RWPE2 (cell line): ENCODE data around the gene TICAM2.

Experiments used
- ATAC-seq: fragments of 200-7000 bp; cut with Tn5 transposase; 3 replicates; pipeline ENCODE4 v1.9.1; 2021; ENCODE audit warnings: low read depth
- DNase-seq: peaks from one replicate; pipeline ENCODE4 v3.0.0-alpha.2; 2020; ENCODE audit warnings: low spot score
- H3K27ac ChIP-seq: fragments of 450-650 bp; 2 replicates; pipeline ENCODE4 v1.5.1; 2017; ENCODE audit warnings: mild to moderate bottlenecking; ENCODE audit not compliant: poor library complexity, severe bottlenecking
- H3K27me3 ChIP-seq: fragments of 250-450 bp; sonication (Bioruptor Pico); 2 replicates; pipeline ENCODE4 v1.5.1; 2021; ENCODE audit warnings: mild to moderate bottlenecking, moderate library complexity; ENCODE audit not compliant: insufficient read depth, poor library complexity, severe bottlenecking
- H3K36me3 ChIP-seq: fragments of 250-450 bp; sonication (Bioruptor Pico); 2 replicates; pipeline ENCODE4 v1.5.1; 2020; ENCODE audit warnings: low read depth, mild to moderate bottlenecking, moderate library complexity
- H3K4me1 ChIP-seq: fragments of 250-450 bp; sonication (Bioruptor Pico); 2 replicates; pipeline ENCODE4 v1.5.1; 2021; ENCODE audit warnings: mild to moderate bottlenecking, moderate library complexity; ENCODE audit not compliant: insufficient read depth, poor library complexity, severe bottlenecking
- H3K4me3 ChIP-seq: fragments of 250-450 bp; sonication (Bioruptor Pico); 2 replicates; pipeline ENCODE4 v1.5.1; 2021; ENCODE audit warnings: mild to moderate bottlenecking, moderate library complexity; ENCODE audit not compliant: severe bottlenecking
- H3K9me3 ChIP-seq: fragments of 250-450 bp; sonication (Bioruptor Pico); 2 replicates; pipeline ENCODE4 v1.5.1; 2021; ENCODE audit warnings: mild to moderate bottlenecking, moderate library complexity; ENCODE audit not compliant: severe bottlenecking
- TF ChIP-seq, protein P1 (sequence below): fragments of 450-650 bp; IDR thresholded peaks from one replicate; pipeline ENCODE4 v1.5.1; 2017; ENCODE audit warnings: mild to moderate bottlenecking, moderate library complexity; ENCODE audit not compliant: poor library complexity, severe bottlenecking

The TICAM2 gene

DNA sequence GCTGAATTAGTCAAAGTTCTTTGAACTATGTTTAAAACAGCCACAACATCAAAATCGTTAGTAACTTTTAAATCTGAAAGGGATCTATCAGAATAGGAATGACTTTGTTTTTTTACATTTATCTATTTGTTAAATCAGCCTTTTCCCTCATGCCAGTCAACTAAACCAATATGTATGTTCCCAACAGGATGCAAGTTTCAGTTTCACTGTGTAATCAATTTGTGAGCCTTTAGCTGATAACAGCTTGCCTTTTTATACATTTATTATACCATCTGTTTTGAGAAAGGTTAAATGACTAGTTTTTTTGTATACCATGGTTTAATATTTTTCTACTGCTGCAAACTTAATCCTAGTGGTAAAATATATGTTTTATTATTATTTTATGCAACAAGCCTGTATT lies 14.6 kb upstream of the TICAM2 start:
- H3K4me1 ChIP-seq: no peaks in the 10 kb centered on the region
- DNase-seq: no peak
- no peak overlapping the region for H3K4me3 ChIP-seq
- no peaks in the 10 kb centered on the region for H3K27me3 ChIP-seq
- no peak overlapping the region for H3K27ac ChIP-seq
- TF ChIP-seq, protein P1, sequence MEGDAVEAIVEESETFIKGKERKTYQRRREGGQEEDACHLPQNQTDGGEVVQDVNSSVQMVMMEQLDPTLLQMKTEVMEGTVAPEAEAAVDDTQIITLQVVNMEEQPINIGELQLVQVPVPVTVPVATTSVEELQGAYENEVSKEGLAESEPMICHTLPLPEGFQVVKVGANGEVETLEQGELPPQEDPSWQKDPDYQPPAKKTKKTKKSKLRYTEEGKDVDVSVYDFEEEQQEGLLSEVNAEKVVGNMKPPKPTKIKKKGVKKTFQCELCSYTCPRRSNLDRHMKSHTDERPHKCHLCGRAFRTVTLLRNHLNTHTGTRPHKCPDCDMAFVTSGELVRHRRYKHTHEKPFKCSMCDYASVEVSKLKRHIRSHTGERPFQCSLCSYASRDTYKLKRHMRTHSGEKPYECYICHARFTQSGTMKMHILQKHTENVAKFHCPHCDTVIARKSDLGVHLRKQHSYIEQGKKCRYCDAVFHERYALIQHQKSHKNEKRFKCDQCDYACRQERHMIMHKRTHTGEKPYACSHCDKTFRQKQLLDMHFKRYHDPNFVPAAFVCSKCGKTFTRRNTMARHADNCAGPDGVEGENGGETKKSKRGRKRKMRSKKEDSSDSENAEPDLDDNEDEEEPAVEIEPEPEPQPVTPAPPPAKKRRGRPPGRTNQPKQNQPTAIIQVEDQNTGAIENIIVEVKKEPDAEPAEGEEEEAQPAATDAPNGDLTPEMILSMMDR: no peak
- no peak for ATAC-seq
- peaks cover 97% of the 10 kb centered on the region for H3K36me3 ChIP-seq
- no peaks in the 10 kb centered on the region for H3K9me3 ChIP-seq

DNA sequence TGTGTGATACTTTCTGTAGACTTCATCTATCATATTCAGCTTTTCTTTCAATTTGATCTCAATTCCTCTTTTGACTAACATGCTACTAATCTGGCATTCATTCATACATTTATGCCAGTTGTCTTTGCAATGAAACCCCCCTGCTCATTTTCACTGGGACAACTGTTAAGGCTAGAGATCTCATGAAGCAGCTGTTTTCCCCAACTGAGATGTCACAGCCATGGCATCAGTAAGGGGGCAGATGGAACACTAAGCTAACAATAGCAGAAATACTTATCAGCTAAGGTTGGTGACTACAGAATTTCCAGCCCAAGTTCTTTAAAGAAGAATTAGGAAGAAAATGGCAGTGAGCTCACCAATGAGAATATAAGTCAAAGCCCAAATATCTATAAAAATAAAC lies 14.2 kb upstream of the TICAM2 start:
- TF ChIP-seq, protein P1: no peak

DNA sequence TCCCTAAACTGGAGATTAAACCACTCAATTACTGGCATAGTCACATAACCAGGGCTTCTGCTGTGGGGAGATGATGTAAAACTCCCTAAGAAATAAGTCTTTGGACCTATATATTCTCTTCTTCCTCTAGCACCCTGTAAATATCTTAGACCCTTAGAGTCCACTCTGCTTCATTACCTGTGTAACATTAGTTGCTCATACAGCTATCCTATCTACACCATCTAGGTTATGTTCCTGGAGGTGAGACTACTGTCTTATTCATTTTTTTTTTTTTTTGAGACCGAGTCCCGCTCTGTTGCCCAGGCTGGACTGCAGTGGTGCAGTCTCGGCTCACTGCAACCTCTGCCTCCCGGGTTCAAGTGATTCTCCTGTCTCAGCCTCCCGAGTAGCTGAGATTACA lies 9.6 kb upstream of the TICAM2 start:
- H3K9me3 ChIP-seq: no peaks in the 10 kb centered on the region
- no peak overlapping the region for H3K4me3 ChIP-seq
- ATAC-seq: 0 out of 3 replicates have a peak, but pooled peaks have one; percentile 12
- H3K36me3 ChIP-seq: peaks cover 84% of the 10 kb centered on the region
- no peaks in the 10 kb centered on the region for H3K4me1 ChIP-seq
- no peak for DNase-seq
- TF ChIP-seq, protein P1: no peak
- H3K27ac ChIP-seq: no peak overlapping the region
- H3K27me3 ChIP-seq: no peaks in the 10 kb centered on the region

More for the DNA sequence above, 14.2 kb upstream of the TICAM2 start:
- Histone ChIP-seq H3K27ac (no peak overlapping the region), H3K4me1 (no peaks in the 10 kb centered on the region), H3K36me3 (peaks cover 97% of the 10 kb centered on the region), H3K27me3 (no peaks in the 10 kb centered on the region), H3K9me3 (no peaks in the 10 kb centered on the region), H3K4me3 (no peak overlapping the region)
- no peak for DNase-seq
- no peak for ATAC-seq

DNA sequence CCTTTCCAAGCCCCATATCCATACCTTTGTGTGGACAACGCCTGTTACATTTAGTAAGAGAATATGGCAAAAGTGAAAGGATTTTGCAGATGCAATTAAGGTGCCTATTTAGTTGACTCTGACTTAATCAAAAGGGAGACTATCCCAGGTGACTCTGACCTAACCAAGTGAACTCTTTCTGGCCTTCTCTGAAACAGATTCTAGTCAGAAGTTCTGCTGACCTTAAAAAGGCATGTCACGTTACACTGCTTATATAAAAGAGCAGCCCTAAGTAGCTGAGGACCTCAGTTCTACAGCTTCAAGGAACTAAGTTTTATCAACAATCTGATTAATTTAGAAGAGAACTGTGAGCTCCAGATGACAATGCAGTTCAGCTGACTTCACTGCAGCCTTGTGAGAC lies 5.7 kb upstream of the TICAM2 start:
- no peak for DNase-seq
- Histone ChIP-seq H3K9me3 (no peaks in the 10 kb centered on the region), H3K27ac (no peak overlapping the region), H3K4me1 (peaks cover 3% of the 10 kb centered on the region), H3K4me3 (no peak overlapping the region), H3K36me3 (peaks cover 72% of the 10 kb centered on the region), H3K27me3 (no peaks in the 10 kb centered on the region)
- TF ChIP-seq, protein P1: no peak
- no peak for ATAC-seq

DNA sequence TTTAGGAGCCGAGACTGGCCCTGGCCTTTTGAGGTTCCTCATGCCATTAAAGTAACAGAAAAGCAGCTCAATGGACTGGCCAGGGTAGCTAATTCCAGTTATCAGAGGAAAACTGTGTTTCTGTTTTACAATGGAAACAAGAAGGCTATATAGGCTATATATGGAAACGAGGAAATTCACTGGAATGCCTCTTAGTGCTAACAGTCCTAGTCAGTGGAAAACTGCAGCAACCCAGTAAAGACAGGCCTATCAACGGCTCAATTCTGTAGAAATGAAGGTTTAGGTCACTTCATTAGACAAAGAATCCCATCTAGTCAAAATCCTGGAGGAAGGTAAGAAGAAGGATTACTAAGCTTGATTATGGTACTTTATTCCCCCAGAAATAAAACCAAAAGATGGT lies 3.2 kb upstream of the TICAM2 start:
- Histone ChIP-seq H3K27ac (no peak overlapping the region), H3K4me3 (no peak overlapping the region), H3K36me3 (peaks cover 49% of the 10 kb centered on the region), H3K4me1 (peaks cover 19% of the 10 kb centered on the region), H3K9me3 (no peaks in the 10 kb centered on the region), H3K27me3 (no peaks in the 10 kb centered on the region)
- TF ChIP-seq, protein P1: no peak
- no peak for DNase-seq
- no peak for ATAC-seq
